Measurements from ENCODE around the gene SPTBN5. TPM values are rescaled to one million over a fixed set of nuclear protein-coding genes. Genes with fewer than 3 reads are reported as not detected.

SPTBN5 gene
- total RNA-seq, 1 donor from 2014 or later, result 0.49 TPM

GRCh38 chr15:41895957-41896356, 2.1 kb upstream of the SPTBN5 start:
- TF ChIP-seq POLR2AphosphoS5 (IDR thresholded peaks at IDR 0.05; ENCODE audit: insufficient read depth in 1 of 2, low read depth in 1 of 2) (no peak), POLR2A (IDR thresholded peaks at IDR 0.05) (no peak)
- H3K36me3 ChIP-seq, result peaks cover 0 to 10% of the 10 kb centered on the region in 2 donors
- no peak overlapping the region for H3K4me3 ChIP-seq
- H3K4me1 ChIP-seq, result peaks cover 22% of the 10 kb centered on the region
- DNase-seq (ENCODE audit: extremely low spot score in 2 of 2), result no peak
- no peaks in the 10 kb centered on the region for H3K27me3 ChIP-seq
- no peak overlapping the region for H3K27ac ChIP-seq
- H3K9me3 ChIP-seq, result no peaks in the 10 kb centered on the region
- intact Hi-C loops (cut with DNase I), result no loop called here

GRCh38 chr15:41895491-41895890, 1.6 kb upstream of the SPTBN5 start:
- Histone ChIP-seq H3K27me3 (no peaks in the 10 kb centered on the region), H3K4me1 (peaks cover 22% of the 10 kb centered on the region), H3K36me3 (peaks cover 0 to 6% of the 10 kb centered on the region in 2 donors), H3K27ac (peak overlapping the region; percentile 66), H3K4me3 (no peak overlapping the region), H3K9me3 (no peaks in the 10 kb centered on the region)
- DNase-seq (ENCODE audit: extremely low spot score in 2 of 2), result no peak
- intact Hi-C loops (cut with DNase I), result no loop called here
- no peak for TF ChIP-seq CTCF (IDR thresholded peaks at IDR 0.05)
- no peak for TF ChIP-seq POLR2A (IDR thresholded peaks at IDR 0.05)
- TF ChIP-seq POLR2AphosphoS5 (IDR thresholded peaks at IDR 0.05; ENCODE audit: insufficient read depth in 1 of 2, low read depth in 1 of 2), result no peak

GRCh38 chr15:41894791-41895463, 1.1 kb upstream of the SPTBN5 start:
- Histone ChIP-seq H3K27me3 (no peaks in the 10 kb centered on the region), H3K4me3 (peak overlapping the region in 1 of 2 donors; percentile 36), H3K36me3 (peaks cover 0 to under 1% of the 10 kb centered on the region in 2 donors), H3K9me3 (no peaks in the 10 kb centered on the region), H3K27ac (peak overlapping the region; percentile 66), H3K4me1 (peaks cover 22% of the 10 kb centered on the region)
- TF ChIP-seq CTCF (IDR thresholded peaks at IDR 0.05) (no peak), POLR2AphosphoS5 (IDR thresholded peaks at IDR 0.05; ENCODE audit: insufficient read depth in 1 of 2, low read depth in 1 of 2) (peak in 1 of 2 donors; percentile 49)
- intact Hi-C loops (cut with DNase I), result no loop called here
- no peak for DNase-seq (ENCODE audit: extremely low spot score in 2 of 2)

- peak overlapping the region; percentile 66 for H3K27ac ChIP-seq
- TF ChIP-seq POLR2AphosphoS5 (IDR thresholded peaks at IDR 0.05; ENCODE audit: insufficient read depth in 1 of 2, low read depth in 1 of 2) (no peak), CTCF (IDR thresholded peaks at IDR 0.05) (no peak), POLR2A (IDR thresholded peaks at IDR 0.05) (no peak)
- H3K27me3 ChIP-seq, result no peaks in the 10 kb centered on the region
- no peaks in the 10 kb centered on the region for H3K36me3 ChIP-seq
- intact Hi-C loops (cut with DNase I), result no loop called here
- H3K4me1 ChIP-seq, result peaks cover 22% of the 10 kb centered on the region
- no peaks in the 10 kb centered on the region for H3K9me3 ChIP-seq
- no peak for DNase-seq (ENCODE audit: extremely low spot score in 2 of 2)
- H3K4me3 ChIP-seq, result peak overlapping the region in 1 of 2 donors; percentile 36
These were observed 468 bp upstream of the SPTBN5 start for GRCh38 chr15:41894251-41894790.

GRCh38 chr15:41892621-41893421, 1.0 kb downstream of the SPTBN5 start:
- intact Hi-C loops (cut with DNase I), result no loop called here

More at GRCh38 chr15:41892621-41893421, 1.0 kb downstream of the SPTBN5 start:
- TF ChIP-seq POLR2A (IDR thresholded peaks at IDR 0.05) (no peak), CTCF (IDR thresholded peaks at IDR 0.05) (no peak), POLR2AphosphoS5 (IDR thresholded peaks at IDR 0.05; ENCODE audit: insufficient read depth in 1 of 2, low read depth in 1 of 2) (no peak)
- no peak overlapping the region for H3K27ac ChIP-seq
- H3K36me3 ChIP-seq, result no peaks in the 10 kb centered on the region
- DNase-seq (ENCODE audit: extremely low spot score in 2 of 2), result no peak
- H3K9me3 ChIP-seq, result no peaks in the 10 kb centered on the region
- no peak overlapping the region for H3K4me3 ChIP-seq
- H3K27me3 ChIP-seq, result no peaks in the 10 kb centered on the region
- peaks cover 22% of the 10 kb centered on the region for H3K4me1 ChIP-seq

All from vagina (tissue), 2 donors.